Stomach (tissue), 4 donors: Measurements from ENCODE around the gene AUTS2.

ENCODE experiments used
- CTCF ChIP-seq, 7 experiments: fragments of 450-650 bp in 4 of 7; fragments of 200-600 bp in 3 of 7; sonication (generic) in 3 of 7; IDR thresholded peaks; one replicate each; pipeline ENCODE4 v1.5.1; 2016 to 2019; ENCODE audit warnings: antibody characterized with exemption in 7 of 7, control low read depth in 2 of 7, mild to moderate bottlenecking in 1 of 7
- POLR2A ChIP-seq, 4 donors: fragments of 450-650 bp; IDR thresholded peaks; one replicate each; pipeline ENCODE4 v1.6.1; 2016; ENCODE audit warnings: antibody characterized with exemption in 4 of 4, control low read depth in 2 of 4, mild to moderate bottlenecking in 1 of 4, moderate library complexity in 1 of 4

DNA sequence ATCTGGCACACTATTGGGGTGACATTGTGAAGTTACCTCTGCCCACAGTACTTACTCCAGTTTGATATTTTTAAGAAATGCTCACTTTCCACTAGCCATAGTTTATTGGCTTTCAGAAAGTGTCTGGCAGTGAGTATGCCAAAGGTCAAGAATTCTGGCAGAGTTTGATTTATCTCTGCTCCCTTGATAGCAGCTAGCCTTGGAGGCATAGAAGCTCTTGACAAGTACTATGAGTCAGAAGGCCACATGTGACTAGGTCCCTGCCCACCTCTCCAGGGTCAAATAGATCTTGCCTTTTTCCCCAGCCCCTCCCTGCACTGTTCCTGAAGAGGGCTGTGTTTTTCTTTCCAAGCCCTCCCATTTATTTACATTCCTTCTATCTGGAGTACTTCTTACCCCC is 202.2 kb downstream of the AUTS2 start:
- TF ChIP-seq CTCF (IDR thresholded peaks at IDR 0.05) (no peak), POLR2A (IDR thresholded peaks at IDR 0.05) (no peak)
